CD4-positive, alpha-beta T cell treated with Interleukin-12 subunit alpha and Interleukin-12 subunit beta, for 1 hour (primary cell): ENCODE measurements around the gene SWT1.
"Not testable (repeated sequence)": the region's sequence is repeated elsewhere in the genome, so short reads cannot be mapped to it uniquely, and the experiment has no call there.

Experiments used
- DNase-seq: peaks from one replicate; pipeline ENCODE4 v3.0.0-alpha.2; 2020

SWT1 gene

GRCh38 chr1:185291652-185292051 is 134.7 kb downstream of the SWT1 start:
- no peak for DNase-seq

- DNase-seq, result no peak
Observed at GRCh38 chr1:185292237-185292636, 135.3 kb downstream of the SWT1 start.

- DNase-seq, result no peak
Observed at GRCh38 chr1:185293967-185294542, 137.1 kb downstream of the SWT1 start.

- DNase-seq, result no peak
Observed at GRCh38 chr1:185295091-185295490, 138.1 kb downstream of the SWT1 start.

GRCh38 chr1:185297982-185298381 is 141.0 kb downstream of the SWT1 start:
- DNase-seq, result no peak

- no peak for DNase-seq
Observed at GRCh38 chr1:185300152-185300551, 143.2 kb downstream of the SWT1 start.

- DNase-seq, result no peak
Observed at GRCh38 chr1:185305419-185305818, 148.5 kb downstream of the SWT1 start.

GRCh38 chr1:185308126-185308525 is 151.2 kb downstream of the SWT1 start:
- no peak for DNase-seq

GRCh38 chr1:185309566-185309965 is 152.6 kb downstream of the SWT1 start:
- no peak for DNase-seq

- no peak for DNase-seq
Observed at GRCh38 chr1:185311589-185312225, 154.7 kb downstream of the SWT1 start.

- no peak for DNase-seq
Observed at GRCh38 chr1:185312361-185313138, 155.6 kb downstream of the SWT1 start.

GRCh38 chr1:185314411-185314810 is 157.4 kb downstream of the SWT1 start:
- no peak for DNase-seq

- DNase-seq, result peak; percentile 32
Observed at GRCh38 chr1:185315445-185316071, 158.6 kb downstream of the SWT1 start.

- peak; percentile 90 for DNase-seq
Observed at GRCh38 chr1:185316163-185317033, 159.4 kb downstream of the SWT1 start.

GRCh38 chr1:185317034-185317885 is 160.3 kb downstream of the SWT1 start, which contains the start of gene IVNS1ABP:
TSS of gene IVNS1ABP (minus strand) at chr1:185317243. CDS start at chr1:185309493, 7,750 bp downstream.
- DNase-seq, result peak; percentile 97

GRCh38 chr1:185317886-185318310 is 160.9 kb downstream of the SWT1 start:
- peak; percentile 85 for DNase-seq

GRCh38 chr1:185318431-185319138 is 161.6 kb downstream of the SWT1 start:
- no peak for DNase-seq

GRCh38 chr1:185319139-185319475 is 162.1 kb downstream of the SWT1 start:
- no peak for DNase-seq

GRCh38 chr1:185321104-185321503 is 164.1 kb downstream of the SWT1 start:
- DNase-seq, result not testable (repeated sequence)

- not testable (repeated sequence) for DNase-seq
Observed at GRCh38 chr1:185321653-185322221, 164.8 kb downstream of the SWT1 start.

- no peak for DNase-seq
Observed at GRCh38 chr1:185322636-185323035, 165.7 kb downstream of the SWT1 start.
